ENCODE measurements around the gene TPRG1. TPM values are rescaled to one million over a fixed set of nuclear protein-coding genes. Genes with fewer than 3 reads are reported as not detected.

TPRG1 gene
- total RNA-seq, 2 experiments from 2014 or later: 2.1 to 2.9 TPM

DNA sequence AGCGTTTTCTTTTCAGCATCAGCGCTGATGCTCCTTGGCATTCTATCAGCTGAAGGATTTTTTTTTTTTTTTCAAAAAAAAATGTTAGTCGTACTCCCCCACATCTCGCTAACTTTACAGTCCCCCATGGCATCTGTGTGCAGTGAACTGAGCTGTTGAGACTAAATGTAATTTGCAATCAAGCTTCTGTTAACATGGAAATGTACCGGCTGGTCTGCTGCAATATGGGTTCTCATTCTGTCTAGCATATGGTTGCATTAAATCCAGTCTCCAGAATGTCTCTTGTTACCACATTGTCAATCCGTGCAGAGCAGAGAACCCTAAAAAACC lies 32.2 kb upstream of the TPRG1 start:
- POLR2A ChIA-PET: interaction anchor here (0.9 kb wide), 1 partner anchor 9 kb away, joined by 3 read pairs; no protein-coding TSS in a partner anchor
- no peak overlapping the region for H3K4me3 Mint-ChIP-seq
- DNase-seq: no peak
- intact Hi-C loops (cut with DNase I, micrococcal nuclease): loop anchor here in 1 of 2 experiments (5.0 to 10.0 kb wide), 2 partner anchors 185 to 987 kb away; partner anchors contain the start of gene LPP
- no peak overlapping the region for H3K27ac Mint-ChIP-seq
- Histone ChIP-seq H3K27ac (ENCODE audit: low read depth in 1 of 2, low read length in 2 of 2) (no peak overlapping the region), H3K9me3 (ENCODE audit: control insufficient read depth in 1 of 2, insufficient read depth in 1 of 2, low read length in 2 of 2) (no peaks in the 10 kb centered on the region), H3K4me1 (ENCODE audit: insufficient read depth, low read length) (peaks cover 4% of the 10 kb centered on the region), H3K4me3 (ENCODE audit: low read length) (no peak overlapping the region), H3K27me3 (ENCODE audit: control insufficient read depth in 1 of 2, insufficient read depth in 2 of 2, low read length in 2 of 2) (no peaks in the 10 kb centered on the region), H3K36me3 (ENCODE audit: insufficient read depth, low read length) (no peaks in the 10 kb centered on the region)
- TF ChIP-seq, protein P1, sequence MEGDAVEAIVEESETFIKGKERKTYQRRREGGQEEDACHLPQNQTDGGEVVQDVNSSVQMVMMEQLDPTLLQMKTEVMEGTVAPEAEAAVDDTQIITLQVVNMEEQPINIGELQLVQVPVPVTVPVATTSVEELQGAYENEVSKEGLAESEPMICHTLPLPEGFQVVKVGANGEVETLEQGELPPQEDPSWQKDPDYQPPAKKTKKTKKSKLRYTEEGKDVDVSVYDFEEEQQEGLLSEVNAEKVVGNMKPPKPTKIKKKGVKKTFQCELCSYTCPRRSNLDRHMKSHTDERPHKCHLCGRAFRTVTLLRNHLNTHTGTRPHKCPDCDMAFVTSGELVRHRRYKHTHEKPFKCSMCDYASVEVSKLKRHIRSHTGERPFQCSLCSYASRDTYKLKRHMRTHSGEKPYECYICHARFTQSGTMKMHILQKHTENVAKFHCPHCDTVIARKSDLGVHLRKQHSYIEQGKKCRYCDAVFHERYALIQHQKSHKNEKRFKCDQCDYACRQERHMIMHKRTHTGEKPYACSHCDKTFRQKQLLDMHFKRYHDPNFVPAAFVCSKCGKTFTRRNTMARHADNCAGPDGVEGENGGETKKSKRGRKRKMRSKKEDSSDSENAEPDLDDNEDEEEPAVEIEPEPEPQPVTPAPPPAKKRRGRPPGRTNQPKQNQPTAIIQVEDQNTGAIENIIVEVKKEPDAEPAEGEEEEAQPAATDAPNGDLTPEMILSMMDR (IDR thresholded peaks at IDR 0.05): no peak
- H3K27me3 Mint-ChIP-seq: no peaks in the 10 kb centered on the region
- ATAC-seq (ENCODE audit: poor library complexity): no peak
- CTCF ChIA-PET: no interaction called here
- no peaks in the 10 kb centered on the region for H3K36me3 Mint-ChIP-seq (ENCODE audit: low read depth)
- peaks cover 7% of the 10 kb centered on the region for H3K4me1 Mint-ChIP-seq (ENCODE audit: low read depth)
- H3K9me3 Mint-ChIP-seq: no peaks in the 10 kb centered on the region

- DNase-seq (peak in 9 of 14 experiments; percentile 3 to 69 (median 20)), ATAC-seq (ENCODE audit: poor library complexity) (peak; percentile 25)
- H3K4me3 Mint-ChIP-seq: no peak overlapping the region
- Histone ChIP-seq H3K27me3 (ENCODE audit: control insufficient read depth in 1 of 2, insufficient read depth in 2 of 2, low read length in 2 of 2) (no peaks in the 10 kb centered on the region), H3K4me3 (ENCODE audit: low read length) (no peak overlapping the region), H3K9me3 (ENCODE audit: control insufficient read depth in 1 of 2, insufficient read depth in 1 of 2, low read length in 2 of 2) (no peaks in the 10 kb centered on the region), H3K36me3 (ENCODE audit: insufficient read depth, low read length) (no peaks in the 10 kb centered on the region), H3K4me1 (ENCODE audit: insufficient read depth, low read length) (peaks cover 9% of the 10 kb centered on the region), H3K27ac (ENCODE audit: low read depth in 1 of 2, low read length in 2 of 2) (no peak overlapping the region)
- no peaks in the 10 kb centered on the region for H3K27me3 Mint-ChIP-seq
- H3K36me3 Mint-ChIP-seq (ENCODE audit: low read depth): no peaks in the 10 kb centered on the region
- TF ChIP-seq, protein P1 (IDR thresholded peaks at IDR 0.05): no peak
- ChIA-PET POLR2A (interaction anchor here (2.0 to 6.8 kb wide), 2 partner anchors 101 to 1403 kb away, joined by 7 to 35 read pairs; no protein-coding TSS in a partner anchor), CTCF (interaction anchor here (1.2 to 4.0 kb wide), 3 partner anchors 9 to 1402 kb away, joined by 4 to 30 read pairs (median 8); no protein-coding TSS in a partner anchor)
- H3K9me3 Mint-ChIP-seq: no peaks in the 10 kb centered on the region
- H3K4me1 Mint-ChIP-seq (ENCODE audit: low read depth): peaks cover 10% of the 10 kb centered on the region
- no peak overlapping the region for H3K27ac Mint-ChIP-seq
- intact Hi-C loops (cut with DNase I, micrococcal nuclease): loop anchor here (10.0 kb wide), 3 partner anchors 1228 to 1828 kb away; no protein-coding TSS in a partner anchor
Measured at GRCh38 chr3:189142527-189142926, 29.2 kb upstream of the TPRG1 start.

DNA sequence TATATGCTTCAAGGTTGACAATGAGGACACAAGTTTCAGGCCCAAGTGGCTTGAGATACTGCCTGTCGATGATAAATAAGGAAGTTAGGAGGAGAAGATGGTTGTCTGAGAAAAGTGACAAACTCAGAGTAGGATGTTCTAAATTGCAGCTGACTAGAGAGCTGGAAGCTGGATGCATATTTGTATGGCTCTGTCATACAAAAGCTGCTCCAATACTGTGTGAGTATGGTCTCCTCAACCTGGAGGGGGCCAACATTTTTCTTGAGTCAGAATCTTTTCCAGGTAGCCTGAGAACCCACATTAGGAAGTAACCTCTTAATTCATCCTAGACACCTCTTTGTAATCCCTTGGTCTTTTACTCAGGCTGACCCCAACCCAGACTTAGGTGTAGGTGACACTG lies 28.4 kb upstream of the TPRG1 start:
- Mint-ChIP-seq H3K36me3 (ENCODE audit: low read depth) (no peaks in the 10 kb centered on the region), H3K4me3 (no peak overlapping the region), H3K27ac (no peak overlapping the region), H3K4me1 (ENCODE audit: low read depth) (peaks cover 10% of the 10 kb centered on the region), H3K27me3 (no peaks in the 10 kb centered on the region), H3K9me3 (no peaks in the 10 kb centered on the region)
- CTCF ChIA-PET: interaction anchor here (1.1 to 4.0 kb wide), 4 partner anchors 21 to 1403 kb away, joined by 3 to 30 read pairs (median 6); no protein-coding TSS in a partner anchor
- ATAC-seq (ENCODE audit: poor library complexity) (no peak), DNase-seq (no peak)
- POLR2A ChIA-PET: interaction anchor here (0.8 to 6.8 kb wide), 3 partner anchors 11 to 1404 kb away, joined by 3 to 35 read pairs (median 7); no protein-coding TSS in a partner anchor
- Histone ChIP-seq H3K27ac (ENCODE audit: low read depth in 1 of 2, low read length in 2 of 2) (no peak overlapping the region), H3K4me1 (ENCODE audit: insufficient read depth, low read length) (peaks cover 9% of the 10 kb centered on the region), H3K27me3 (ENCODE audit: control insufficient read depth in 1 of 2, insufficient read depth in 2 of 2, low read length in 2 of 2) (no peaks in the 10 kb centered on the region), H3K36me3 (ENCODE audit: insufficient read depth, low read length) (no peaks in the 10 kb centered on the region), H3K9me3 (ENCODE audit: control insufficient read depth in 1 of 2, insufficient read depth in 1 of 2, low read length in 2 of 2) (no peaks in the 10 kb centered on the region), H3K4me3 (ENCODE audit: low read length) (no peak overlapping the region)
- intact Hi-C loops (cut with DNase I, micrococcal nuclease): loop anchor here (10.0 kb wide), 3 partner anchors 1229 to 1829 kb away; no protein-coding TSS in a partner anchor
- TF ChIP-seq, protein P1 (IDR thresholded peaks at IDR 0.05): no peak
